ENCODE measurements around the gene TMEM61. TPM values are rescaled to one million over a fixed set of nuclear protein-coding genes. Genes with fewer than 3 reads are reported as not detected.

TMEM61 gene
- total and polyA plus RNA-seq, 2 experiments from 2014 or later, result 0.22 to 0.90 TPM

DNA sequence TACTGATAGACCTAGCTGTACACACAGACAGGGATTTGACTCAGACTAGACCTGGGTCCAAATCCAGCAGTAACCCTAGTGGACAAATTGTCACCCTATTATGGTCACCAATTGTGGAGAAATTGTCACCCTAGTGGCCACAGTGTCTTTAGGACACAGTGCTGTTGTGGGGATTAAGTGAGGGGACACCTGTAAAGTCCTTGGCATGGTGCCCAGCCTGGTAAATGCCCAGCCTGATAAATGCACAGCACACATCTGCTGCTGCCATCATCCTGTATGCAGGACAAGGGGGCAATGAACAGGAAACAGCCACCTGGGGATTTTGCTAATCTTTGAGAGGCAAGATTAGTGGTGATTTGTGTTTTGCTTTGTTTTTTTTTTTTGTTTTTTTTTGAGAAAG lies 2.3 kb downstream of the TMEM61 start:
- DNase-seq (ENCODE audit: low spot score), result no peak
- H3K4me2 ChIP-seq, result no peak overlapping the region

DNA sequence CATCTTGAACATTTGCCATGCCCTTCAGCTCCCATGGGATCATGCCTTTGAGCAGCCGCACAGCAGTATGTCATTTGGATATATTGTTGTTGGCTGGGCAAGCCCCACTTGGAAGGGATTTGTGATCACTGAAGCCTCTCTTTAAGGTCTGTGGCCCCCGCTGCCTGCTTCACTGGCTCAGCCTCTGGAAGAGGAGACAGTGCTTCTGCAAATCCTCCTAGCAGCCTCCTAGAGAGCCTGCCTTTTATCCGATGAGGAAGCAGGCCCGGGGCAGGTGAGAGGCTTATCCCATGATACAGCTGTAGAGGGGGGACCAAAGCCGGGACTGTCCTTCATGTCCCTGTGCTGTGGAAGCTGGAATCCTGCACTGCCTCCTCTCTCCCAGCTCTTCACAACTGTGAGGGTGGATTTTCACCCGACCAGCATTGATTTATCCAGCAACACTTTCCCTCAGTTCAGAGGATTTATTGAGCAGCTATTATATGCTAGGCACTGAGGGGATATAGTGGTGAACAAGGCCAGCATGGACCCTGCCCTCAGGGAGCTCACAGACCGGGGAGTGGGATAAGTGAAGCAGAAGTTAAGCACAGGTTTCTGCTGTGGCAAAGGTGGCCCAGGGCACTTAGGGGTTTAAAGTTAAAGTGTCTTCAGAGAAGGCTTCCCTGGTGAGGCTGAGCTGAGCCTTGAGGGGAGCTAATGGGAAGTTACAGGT lies 3.9 kb downstream of the TMEM61 start:
- Histone ChIP-seq H4K20me1 (ENCODE audit: insufficient read depth, poor library complexity, severe bottlenecking) (no peaks in the 10 kb centered on the region), H3K27me3 (peaks cover 29% of the 10 kb centered on the region), H2AFZ (no peak overlapping the region), H3K4me2 (no peak overlapping the region), H3K4me1 (ENCODE audit: insufficient read depth) (peaks cover 5% of the 10 kb centered on the region), H3K27ac (no peak overlapping the region), H3K9me3 (ENCODE audit: low read depth) (no peaks in the 10 kb centered on the region), H3K36me3 (replicated peaks; ENCODE audit: insufficient read depth, low read depth) (no peaks in the 10 kb centered on the region), H3K79me2 (no peaks in the 10 kb centered on the region), H3K4me3 (no peak overlapping the region), H3K9me2 (replicated peaks; ENCODE audit: insufficient read depth) (no peaks in the 10 kb centered on the region)
- no peak for DNase-seq (ENCODE audit: low spot score)
- 68% methylated on average over 7 of the region's 7 CpGs for WGBS (ENCODE audit: low lambda C conversion rate, missing lambda C conversion rate)
- no peak for TF ChIP-seq EZH2 (IDR thresholded peaks at IDR 0.05; ENCODE audit: borderline replicate concordance)
- TF ChIP-seq EZH2phosphoT487 (IDR thresholded peaks at IDR 0.05; ENCODE audit: low read depth, severe bottlenecking, unreplicated experiment), result no peak
- TF ChIP-seq, protein P1, sequence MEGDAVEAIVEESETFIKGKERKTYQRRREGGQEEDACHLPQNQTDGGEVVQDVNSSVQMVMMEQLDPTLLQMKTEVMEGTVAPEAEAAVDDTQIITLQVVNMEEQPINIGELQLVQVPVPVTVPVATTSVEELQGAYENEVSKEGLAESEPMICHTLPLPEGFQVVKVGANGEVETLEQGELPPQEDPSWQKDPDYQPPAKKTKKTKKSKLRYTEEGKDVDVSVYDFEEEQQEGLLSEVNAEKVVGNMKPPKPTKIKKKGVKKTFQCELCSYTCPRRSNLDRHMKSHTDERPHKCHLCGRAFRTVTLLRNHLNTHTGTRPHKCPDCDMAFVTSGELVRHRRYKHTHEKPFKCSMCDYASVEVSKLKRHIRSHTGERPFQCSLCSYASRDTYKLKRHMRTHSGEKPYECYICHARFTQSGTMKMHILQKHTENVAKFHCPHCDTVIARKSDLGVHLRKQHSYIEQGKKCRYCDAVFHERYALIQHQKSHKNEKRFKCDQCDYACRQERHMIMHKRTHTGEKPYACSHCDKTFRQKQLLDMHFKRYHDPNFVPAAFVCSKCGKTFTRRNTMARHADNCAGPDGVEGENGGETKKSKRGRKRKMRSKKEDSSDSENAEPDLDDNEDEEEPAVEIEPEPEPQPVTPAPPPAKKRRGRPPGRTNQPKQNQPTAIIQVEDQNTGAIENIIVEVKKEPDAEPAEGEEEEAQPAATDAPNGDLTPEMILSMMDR (IDR thresholded peaks at IDR 0.05; ENCODE audit: poor library complexity), result no peak

More for the DNA sequence above, 2.3 kb downstream of the TMEM61 start:
- Histone ChIP-seq H3K4me1 (ENCODE audit: insufficient read depth) (peaks cover 5% of the 10 kb centered on the region), H3K27ac (no peak overlapping the region), H4K20me1 (ENCODE audit: insufficient read depth, poor library complexity, severe bottlenecking) (no peaks in the 10 kb centered on the region), H3K9me2 (replicated peaks; ENCODE audit: insufficient read depth) (no peaks in the 10 kb centered on the region), H3K27me3 (peaks cover 38% of the 10 kb centered on the region), H3K9me3 (ENCODE audit: low read depth) (no peaks in the 10 kb centered on the region), H3K4me3 (no peak overlapping the region), H3K79me2 (no peaks in the 10 kb centered on the region), H3K36me3 (replicated peaks; ENCODE audit: insufficient read depth, low read depth) (no peaks in the 10 kb centered on the region), H2AFZ (no peak overlapping the region)
- TF ChIP-seq, protein P1 (IDR thresholded peaks at IDR 0.05; ENCODE audit: poor library complexity), result no peak
- TF ChIP-seq EZH2 (IDR thresholded peaks at IDR 0.05; ENCODE audit: borderline replicate concordance), result no peak
- no peak for TF ChIP-seq EZH2phosphoT487 (IDR thresholded peaks at IDR 0.05; ENCODE audit: low read depth, severe bottlenecking, unreplicated experiment)

DNA sequence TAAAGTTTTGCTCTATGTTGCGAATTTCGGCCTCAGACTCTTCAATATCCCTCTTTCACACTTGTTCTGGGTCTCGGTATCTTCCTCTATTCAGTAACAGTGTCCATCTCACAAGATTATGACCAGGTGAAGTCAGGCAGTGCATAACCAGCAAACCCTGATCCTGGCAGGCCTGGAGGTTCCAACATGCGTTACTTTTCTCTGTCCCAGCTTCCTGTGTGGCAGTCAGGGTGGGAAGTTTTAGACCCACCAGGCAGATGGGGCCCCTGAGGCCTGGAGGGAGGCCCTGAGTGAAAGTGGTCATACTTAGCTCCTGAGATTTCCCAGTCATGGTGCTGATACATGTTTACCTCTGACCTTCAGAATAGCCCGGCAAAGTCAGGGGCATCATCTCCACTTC lies 5.1 kb downstream of the TMEM61 start:
- 94% methylated on average over 5 of the region's 5 CpGs for WGBS (ENCODE audit: low lambda C conversion rate, missing lambda C conversion rate)
- H4K20me1 ChIP-seq (ENCODE audit: insufficient read depth, poor library complexity, severe bottlenecking), result no peaks in the 10 kb centered on the region
- H3K9me2 ChIP-seq (replicated peaks; ENCODE audit: insufficient read depth), result no peaks in the 10 kb centered on the region
- H3K36me3 ChIP-seq (replicated peaks; ENCODE audit: insufficient read depth, low read depth), result no peaks in the 10 kb centered on the region
- H3K4me3 ChIP-seq, result no peak overlapping the region
- H3K79me2 ChIP-seq, result no peaks in the 10 kb centered on the region
- no peak overlapping the region for H3K4me2 ChIP-seq
- no peak overlapping the region for H3K27ac ChIP-seq
- TF ChIP-seq EZH2 (IDR thresholded peaks at IDR 0.05; ENCODE audit: borderline replicate concordance) (no peak), EZH2phosphoT487 (IDR thresholded peaks at IDR 0.05; ENCODE audit: low read depth, severe bottlenecking, unreplicated experiment) (no peak)
- TF ChIP-seq, protein P1 (IDR thresholded peaks at IDR 0.05; ENCODE audit: poor library complexity), result no peak
- DNase-seq (ENCODE audit: low spot score), result no peak
- no peaks in the 10 kb centered on the region for H3K4me1 ChIP-seq (ENCODE audit: insufficient read depth)
- peaks cover 17% of the 10 kb centered on the region for H3K27me3 ChIP-seq
- H2AFZ ChIP-seq, result no peak overlapping the region
- no peaks in the 10 kb centered on the region for H3K9me3 ChIP-seq (ENCODE audit: low read depth)

All from hepatocyte (in vitro differentiated cells).